Measurements from ENCODE around the gene MOV10L1. TPM values are rescaled to one million over a fixed set of nuclear protein-coding genes. Genes with fewer than 3 reads are reported as not detected.

MOV10L1 gene
- total RNA-seq, 2 donors from 2014 or later: 0.25 to 0.36 TPM

DNA sequence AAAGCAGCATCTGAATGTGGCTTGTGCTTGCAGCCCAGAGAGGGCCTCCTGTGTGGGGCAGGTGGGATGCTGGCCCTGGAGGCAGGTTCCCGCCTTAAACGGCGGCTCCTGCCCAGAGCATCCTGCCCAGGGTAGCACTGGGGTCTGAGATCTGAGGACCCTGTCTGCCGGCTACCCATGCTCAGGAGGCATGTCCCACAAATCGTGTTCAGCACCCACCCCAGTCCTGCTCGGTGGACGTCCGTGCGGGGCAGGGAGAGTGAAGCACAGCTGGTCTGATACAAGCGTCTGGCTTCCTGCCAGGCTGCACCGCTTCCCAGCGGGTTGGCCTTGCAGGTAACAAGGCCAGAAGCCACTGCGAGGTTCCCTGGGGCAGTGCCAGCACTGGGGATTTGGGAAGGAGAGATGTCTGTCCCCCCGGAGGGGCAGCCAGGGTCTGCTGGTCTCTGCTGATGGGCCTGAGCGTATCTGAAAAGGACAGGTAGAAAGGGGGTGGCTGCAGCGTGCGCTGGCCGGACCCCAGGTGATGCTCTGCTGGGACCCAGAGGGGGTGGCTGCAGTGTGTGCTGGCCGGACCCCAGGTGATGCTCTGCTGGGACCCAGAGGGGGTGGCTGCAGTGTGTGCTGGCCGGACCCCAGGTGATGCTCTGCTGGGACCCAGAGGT is 99.5 kb downstream of the MOV10L1 start:
- no peaks in the 10 kb centered on the region for H3K27me3 Mint-ChIP-seq (ENCODE audit: low read depth)
- peak in 1 of 2 donors; percentile 2 for DNase-seq
- no peak overlapping the region for H3K27ac Mint-ChIP-seq
- H3K4me1 Mint-ChIP-seq (ENCODE audit: low read depth): peaks cover 37% of the 10 kb centered on the region
- no peak for ATAC-seq (replicated peaks in 1 of 2)
- peaks cover 3 to 6% of the 10 kb centered on the region in 2 donors for H3K36me3 Mint-ChIP-seq (ENCODE audit: insufficient read depth in 2 of 2)
- H3K9me3 Mint-ChIP-seq: no peaks in the 10 kb centered on the region
- H3K4me3 Mint-ChIP-seq: peak overlapping the region; percentile 91 to 92

- H3K4me3 Mint-ChIP-seq: peak overlapping the region; percentile 91 to 92
- no peak for DNase-seq
- ATAC-seq (replicated peaks in 1 of 2): peak in 1 of 2 donors; percentile 0
- H3K4me1 Mint-ChIP-seq (ENCODE audit: low read depth): peaks cover 39% of the 10 kb centered on the region
- peaks cover 3 to 6% of the 10 kb centered on the region in 2 donors for H3K36me3 Mint-ChIP-seq (ENCODE audit: insufficient read depth in 2 of 2)
- no peaks in the 10 kb centered on the region for H3K9me3 Mint-ChIP-seq
- H3K27ac Mint-ChIP-seq: peak overlapping the region; percentile 95
- H3K27me3 Mint-ChIP-seq (ENCODE audit: low read depth): no peaks in the 10 kb centered on the region
Observed at GRCh38 chr22:50189849-50190181, 100.0 kb downstream of the MOV10L1 start.

DNA sequence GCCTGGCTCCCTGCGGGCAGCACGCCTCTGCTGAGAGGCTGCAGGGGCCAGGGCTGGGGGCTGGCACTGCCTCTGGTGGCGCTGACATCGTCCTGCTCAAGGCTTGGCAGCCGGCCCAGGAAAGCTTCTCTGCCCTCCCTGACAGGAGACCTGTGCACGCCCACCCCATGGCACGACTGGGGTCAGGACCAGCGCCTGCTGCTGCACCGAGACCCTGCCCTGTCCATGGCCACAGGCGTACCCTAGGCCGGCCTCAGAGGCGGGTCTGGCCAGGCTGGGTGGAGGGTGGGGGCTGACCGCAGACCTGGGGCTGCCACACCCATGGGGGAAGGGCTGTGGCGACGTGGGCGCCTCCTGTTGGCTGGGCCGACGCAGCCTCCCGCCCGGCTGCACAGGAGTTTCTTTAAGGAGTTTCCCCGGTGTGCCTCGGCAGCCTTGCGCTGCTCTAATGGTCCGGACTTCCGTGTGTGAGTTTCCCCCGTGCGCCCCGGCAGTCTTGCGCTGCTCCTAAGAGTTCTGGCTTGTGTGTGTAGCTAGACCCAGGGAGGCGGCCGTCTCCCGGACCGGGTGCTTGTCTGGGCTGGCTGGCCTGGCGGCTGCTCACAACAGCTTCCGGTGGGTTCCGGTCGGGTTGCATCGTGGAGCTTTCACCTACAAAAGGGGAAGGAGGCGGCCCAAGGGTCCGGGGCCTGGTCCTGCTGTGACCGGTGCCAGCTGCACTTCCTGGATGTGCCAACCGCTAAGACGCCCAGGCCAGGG is 100.6 kb downstream of the MOV10L1 start:
- Mint-ChIP-seq H3K4me3 (peak overlapping the region; percentile 91 to 92), H3K27me3 (ENCODE audit: low read depth) (no peaks in the 10 kb centered on the region), H3K4me1 (ENCODE audit: low read depth) (peaks cover 45% of the 10 kb centered on the region), H3K9me3 (no peaks in the 10 kb centered on the region), H3K36me3 (ENCODE audit: insufficient read depth in 2 of 2) (peaks cover 4 to 6% of the 10 kb centered on the region in 2 donors), H3K27ac (peak overlapping the region; percentile 95)
- DNase-seq (peak; percentile 81 to 84), ATAC-seq (replicated peaks in 1 of 2) (peak; percentile 48 to 53)

GRCh38 chr22:50190941-50191741 is 101.3 kb downstream of the MOV10L1 start:
- peaks cover 47% of the 10 kb centered on the region for H3K4me1 Mint-ChIP-seq (ENCODE audit: low read depth)
- peaks cover 4 to 6% of the 10 kb centered on the region in 2 donors for H3K36me3 Mint-ChIP-seq (ENCODE audit: insufficient read depth in 2 of 2)
- H3K27me3 Mint-ChIP-seq (ENCODE audit: low read depth): no peaks in the 10 kb centered on the region
- no peaks in the 10 kb centered on the region for H3K9me3 Mint-ChIP-seq
- peak; percentile 77 to 78 for DNase-seq
- H3K4me3 Mint-ChIP-seq: peak overlapping the region; percentile 91 to 92
- peak overlapping the region; percentile 92 for H3K27ac Mint-ChIP-seq
- peak; percentile 71 to 73 for ATAC-seq (replicated peaks in 1 of 2)

- H3K4me3 Mint-ChIP-seq: peak overlapping the region; percentile 91 to 92
- peaks cover 42% of the 10 kb centered on the region for H3K4me1 Mint-ChIP-seq (ENCODE audit: low read depth)
- H3K27ac Mint-ChIP-seq: peak overlapping the region; percentile 76
- no peaks in the 10 kb centered on the region for H3K27me3 Mint-ChIP-seq (ENCODE audit: low read depth)
- no peaks in the 10 kb centered on the region for H3K9me3 Mint-ChIP-seq
- ATAC-seq (replicated peaks in 1 of 2) (no peak), DNase-seq (no peak)
- H3K36me3 Mint-ChIP-seq (ENCODE audit: insufficient read depth in 2 of 2): peaks cover 1 to 6% of the 10 kb centered on the region in 2 donors
Observed at GRCh38 chr22:50192436-50193204, 102.8 kb downstream of the MOV10L1 start.

GRCh38 chr22:50193621-50194020 is 103.8 kb downstream of the MOV10L1 start:
- H3K27me3 Mint-ChIP-seq (ENCODE audit: low read depth): no peaks in the 10 kb centered on the region
- ATAC-seq (replicated peaks in 1 of 2) (no peak), DNase-seq (no peak)
- no peak overlapping the region for H3K27ac Mint-ChIP-seq
- peaks cover 38% of the 10 kb centered on the region for H3K4me1 Mint-ChIP-seq (ENCODE audit: low read depth)
- H3K36me3 Mint-ChIP-seq (ENCODE audit: insufficient read depth in 2 of 2): peaks cover 1 to 7% of the 10 kb centered on the region in 2 donors
- no peak overlapping the region for H3K4me3 Mint-ChIP-seq
- H3K9me3 Mint-ChIP-seq: no peaks in the 10 kb centered on the region

GRCh38 chr22:50194037-50194805 is 104.4 kb downstream of the MOV10L1 start:
- ATAC-seq (replicated peaks in 1 of 2) (no peak), DNase-seq (no peak)
- H3K27me3 Mint-ChIP-seq (ENCODE audit: low read depth): no peaks in the 10 kb centered on the region
- peaks cover 1 to 7% of the 10 kb centered on the region in 2 donors for H3K36me3 Mint-ChIP-seq (ENCODE audit: insufficient read depth in 2 of 2)
- no peak overlapping the region for H3K4me3 Mint-ChIP-seq
- no peaks in the 10 kb centered on the region for H3K9me3 Mint-ChIP-seq
- H3K4me1 Mint-ChIP-seq (ENCODE audit: low read depth): peaks cover 36% of the 10 kb centered on the region
- H3K27ac Mint-ChIP-seq: no peak overlapping the region

DNA sequence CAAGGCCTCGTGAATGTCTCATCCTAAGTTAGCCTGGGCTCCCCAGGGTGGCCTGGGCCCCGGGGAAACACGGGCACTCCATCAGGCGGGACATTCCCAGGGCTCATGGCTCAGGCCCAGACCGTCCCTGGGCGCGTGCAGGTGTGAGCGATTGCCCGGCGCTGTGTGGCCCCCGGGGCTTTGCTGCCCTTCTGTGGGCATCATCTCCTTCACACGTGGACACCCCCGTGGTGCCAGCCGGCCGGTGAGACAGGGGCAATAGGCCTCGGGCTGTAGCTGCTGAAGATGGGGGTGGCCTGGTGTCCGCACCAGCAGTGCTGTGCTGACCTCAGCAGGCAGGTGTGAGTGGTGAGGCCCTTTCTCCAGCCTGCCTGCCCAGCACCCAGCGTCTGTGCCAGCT is 106.5 kb downstream of the MOV10L1 start:
- Mint-ChIP-seq H3K36me3 (ENCODE audit: insufficient read depth in 2 of 2) (peaks cover 1 to 7% of the 10 kb centered on the region in 2 donors), H3K27ac (no peak overlapping the region), H3K9me3 (no peaks in the 10 kb centered on the region), H3K27me3 (ENCODE audit: low read depth) (no peaks in the 10 kb centered on the region), H3K4me3 (no peak overlapping the region), H3K4me1 (ENCODE audit: low read depth) (peaks cover 31% of the 10 kb centered on the region)
- no peak for ATAC-seq (replicated peaks in 1 of 2)
- DNase-seq: no peak

DNA sequence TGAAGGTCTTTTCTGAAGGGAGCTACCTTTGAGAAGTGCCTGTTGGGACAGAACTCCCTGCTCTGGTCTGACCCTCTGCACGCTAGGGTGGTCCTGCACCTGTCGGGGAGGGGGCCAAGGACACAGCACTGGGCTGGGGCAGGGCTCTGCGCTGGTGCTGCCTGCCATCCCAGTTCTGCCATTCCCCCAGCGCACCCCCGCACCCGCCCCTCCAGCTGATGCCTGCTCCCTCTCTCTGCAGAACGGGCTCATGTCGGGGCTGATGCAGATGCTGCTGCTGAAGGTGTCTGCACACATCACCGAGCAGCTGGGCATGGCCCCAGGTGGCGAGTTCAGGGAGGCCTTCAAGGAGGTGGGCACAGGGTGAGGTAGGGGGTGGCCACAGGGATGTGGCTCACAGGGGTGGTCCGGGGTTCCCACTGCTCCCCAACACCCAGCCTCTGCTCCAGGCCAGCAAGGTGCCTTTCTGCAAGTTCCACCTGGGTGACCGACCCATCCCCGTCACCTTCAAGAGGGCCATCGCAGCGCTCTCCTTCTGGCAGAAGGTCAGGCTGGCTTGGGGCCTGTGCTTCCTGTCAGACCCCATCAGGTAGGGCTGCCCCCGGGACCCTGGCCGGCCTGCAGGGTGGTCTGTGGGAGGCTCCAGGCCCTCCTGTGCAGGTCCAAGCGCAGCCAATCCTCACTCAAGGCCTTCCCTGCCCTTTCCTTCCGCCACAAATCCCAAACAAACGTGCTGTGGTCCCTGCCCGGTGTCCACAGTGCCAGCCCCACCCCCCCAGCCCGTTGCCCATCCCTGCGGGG is 107.4 kb downstream of the MOV10L1 start:
- Mint-ChIP-seq H3K27ac (no peak overlapping the region), H3K9me3 (no peaks in the 10 kb centered on the region), H3K36me3 (ENCODE audit: insufficient read depth in 2 of 2) (peaks cover 1 to 3% of the 10 kb centered on the region in 2 donors), H3K4me3 (no peak overlapping the region), H3K27me3 (ENCODE audit: low read depth) (no peaks in the 10 kb centered on the region), H3K4me1 (ENCODE audit: low read depth) (peaks cover 28% of the 10 kb centered on the region)
- DNase-seq (no peak), ATAC-seq (replicated peaks in 1 of 2) (no peak)

GRCh38 chr22:50197856-50198623 is 108.2 kb downstream of the MOV10L1 start:
- Mint-ChIP-seq H3K27ac (no peak overlapping the region), H3K4me3 (no peak overlapping the region), H3K9me3 (no peaks in the 10 kb centered on the region), H3K4me1 (ENCODE audit: low read depth) (peaks cover 30% of the 10 kb centered on the region), H3K36me3 (ENCODE audit: insufficient read depth in 2 of 2) (peaks cover 1 to 3% of the 10 kb centered on the region in 2 donors), H3K27me3 (ENCODE audit: low read depth) (no peaks in the 10 kb centered on the region)
- ATAC-seq (replicated peaks in 1 of 2): no peak
- no peak for DNase-seq

- Mint-ChIP-seq H3K27ac (no peak overlapping the region), H3K9me3 (no peaks in the 10 kb centered on the region), H3K36me3 (ENCODE audit: insufficient read depth in 2 of 2) (peaks cover 5% of the 10 kb centered on the region in 2 donors), H3K27me3 (ENCODE audit: low read depth) (no peaks in the 10 kb centered on the region), H3K4me1 (ENCODE audit: low read depth) (peaks cover 31% of the 10 kb centered on the region), H3K4me3 (no peak overlapping the region)
- DNase-seq: no peak
- no peak for ATAC-seq (replicated peaks in 1 of 2)
Observed at GRCh38 chr22:50198624-50199017, 108.8 kb downstream of the MOV10L1 start.
